OCI-LY7 (cell line): ENCODE measurements around the gene LSM4. TPM values are rescaled to one million over a fixed set of nuclear protein-coding genes. Genes with fewer than 3 reads are reported as not detected.

Source experiments
- BruUV-seq: library from RNA; stranded (reverse); fragments of 400-500 nt; replicated peaks from 2 replicates; lab custom pipeline; 2021; lab: Mats Ljungman, UMichigan
- CTCF ChIA-PET: fragments of 300-600 bp; sonication (Branson Sonifier 250); formaldehyde crosslinking; loops from one replicate; lab custom pipeline; 2022; ENCODE audit warnings: antibody characterized with exemption; ENCODE audit not compliant: unreplicated experiment; lab: Charles Lee
- POLR2A ChIA-PET: fragments of 300-600 bp; sonication (Branson Sonifier 250); formaldehyde crosslinking; loops from one replicate; lab custom pipeline; 2022; ENCODE audit warnings: antibody characterized with exemption; lab: Charles Lee
- DNase-seq: peaks from one replicate; pipeline ENCODE4 v3.0.0-alpha.2; 2015; ENCODE audit warnings: low spot score
- H2AFZ ChIP-seq: fragments of 200-600 bp; sonication (generic), shearing (Covaris generic); 2 replicates; pipeline ENCODE4 v1.6.1; 2014; ENCODE audit warnings: mild to moderate bottlenecking, antibody characterized with exemption, low read length, moderate library complexity
- H3K27ac ChIP-seq: fragments of 200-600 bp; sonication (generic); 2 replicates; pipeline ENCODE4 v1.5.1; 2014; ENCODE audit warnings: mixed run types, low read depth, mild to moderate bottlenecking, moderate library complexity, low read length, inconsistent platforms; ENCODE audit not compliant: poor library complexity, severe bottlenecking
- H3K36me3 ChIP-seq: fragments of 200-600 bp; sonication (generic); 2 replicates; pipeline ENCODE4 v1.6.1; 2014; ENCODE audit warnings: mild to moderate bottlenecking, antibody characterized with exemption, low read length, moderate library complexity, mixed read lengths; ENCODE audit not compliant: insufficient read depth
- H3K4me1 ChIP-seq: fragments of 200-600 bp; sonication (generic); 2 replicates; pipeline ENCODE4 v1.5.1; 2014; ENCODE audit warnings: mild to moderate bottlenecking, low read length; ENCODE audit not compliant: insufficient read depth, poor library complexity, severe bottlenecking
- H3K4me2 ChIP-seq: fragments of 200-600 bp; sonication (generic); 2 replicates; pipeline ENCODE4 v1.6.1; 2014; ENCODE audit warnings: mild to moderate bottlenecking, low read length
- H3K4me3 ChIP-seq: fragments of 200-600 bp; sonication (generic); 2 replicates; pipeline ENCODE4 v1.5.1; 2014; ENCODE audit warnings: mild to moderate bottlenecking, low read depth, low read length; ENCODE audit not compliant: poor library complexity, severe bottlenecking
- H3K79me2 ChIP-seq: fragments of 200-600 bp; sonication (generic); 2 replicates; pipeline ENCODE4 v1.6.1; 2016; ENCODE audit warnings: low read depth, mild to moderate bottlenecking, low read length, moderate library complexity, mixed read lengths; ENCODE audit not compliant: insufficient read depth
- H3K9me2 ChIP-seq: fragments of 200-600 bp; sonication (generic); 2 replicates; pipeline ENCODE4 v1.6.1; 2016; ENCODE audit warnings: mild to moderate bottlenecking, low read length, mixed read lengths; ENCODE audit not compliant: insufficient read depth
- H3K9me3 ChIP-seq: fragments of 200-600 bp; sonication (generic); 2 replicates; pipeline ENCODE4 v1.6.1; 2014; ENCODE audit warnings: mild to moderate bottlenecking, mixed run types, low read length, mixed read lengths
- H4K20me1 ChIP-seq: fragments of 200-600 bp; sonication (generic); 2 replicates; pipeline ENCODE4 v1.6.1; 2014; ENCODE audit warnings: mild to moderate bottlenecking, antibody characterized with exemption, low read length, moderate library complexity, mixed read lengths; ENCODE audit not compliant: insufficient read depth
- CTCF ChIP-seq: fragments of 200-600 bp; sonication (generic); conservative IDR thresholded peaks from 2 replicates; pipeline ENCODE4 v1.5.1; 2014; ENCODE audit warnings: mild to moderate bottlenecking, antibody characterized with exemption, low read length, moderate library complexity, mixed read lengths
- EZH2phosphoT487 ChIP-seq: fragments of 200-600 bp; sonication (generic); IDR thresholded peaks from 2 replicates; pipeline ENCODE4 v1.6.1; 2018; ENCODE audit warnings: low read depth, borderline replicate concordance, mild to moderate bottlenecking, mixed run types, antibody characterized with exemption, low read length, moderate library complexity, mixed read lengths
- intact Hi-C: fragments of 100-400 bp; cut with micrococcal nuclease; formaldehyde crosslinking; loops from one replicate; pipeline ENCODE4 v1.10.0; 2022; ENCODE audit not compliant: unreplicated experiment
- total RNA-seq, 2 experiments: library from RNA; depleted of rRNA in 1 of 2; stranded (reverse); fragments of >200 nt in 1 of 2; shearing (Covaris generic) in 1 of 2; gene quantifications; 2 replicates each; pipeline ENCODE4 v1.2.3, GENCODE V29; 2014 to 2022

LSM4 gene
- total RNA-seq, 2 experiments from 2014 or later = 232 to 451 TPM

GRCh38 chr19:18306209-18306887 is 16.5 kb downstream of the LSM4 start:
- no TSS peak for BruUV-seq
- ChIA-PET POLR2A (interaction anchor here (0.6 to 2.9 kb wide), 4 partner anchors 13 to 209 kb away, joined by 3 to 40 read pairs (median 4); partner anchors contain the start of genes JUND and MAST3), CTCF (interaction anchor here (0.7 kb wide), 1 partner anchor 16 kb away, joined by 3 read pairs; no protein-coding TSS in a partner anchor)
- peak overlapping the region; percentile 94 for H3K27ac ChIP-seq
- peaks cover 54% of the 10 kb centered on the region for H3K4me1 ChIP-seq
- H3K4me2 ChIP-seq = peak overlapping the region; percentile 85
- H3K36me3 ChIP-seq = peaks cover 54% of the 10 kb centered on the region
- no peak overlapping the region for H2AFZ ChIP-seq
- H4K20me1 ChIP-seq = no peaks in the 10 kb centered on the region
- TF ChIP-seq CTCF (no peak), EZH2phosphoT487 (no peak)
- peak; percentile 64 for DNase-seq
- H3K4me3 ChIP-seq = peak overlapping the region; percentile 35
- H3K9me3 ChIP-seq = no peaks in the 10 kb centered on the region
- H3K79me2 ChIP-seq = no peaks in the 10 kb centered on the region
- no peaks in the 10 kb centered on the region for H3K9me2 ChIP-seq
- intact Hi-C loops = no loop called here

- Histone ChIP-seq H3K9me2 (no peaks in the 10 kb centered on the region), H3K27ac (peak overlapping the region; percentile 94), H3K4me2 (peak overlapping the region; percentile 85), H3K4me1 (peaks cover 54% of the 10 kb centered on the region), H3K4me3 (peak overlapping the region; percentile 65), H3K79me2 (no peaks in the 10 kb centered on the region), H2AFZ (peak overlapping the region; percentile 27; the same call in 1 of the 2 replicates), H3K36me3 (peaks cover 37% of the 10 kb centered on the region), H4K20me1 (no peaks in the 10 kb centered on the region), H3K9me3 (no peaks in the 10 kb centered on the region)
- TF ChIP-seq EZH2phosphoT487 = no peak
- peak; percentile 26; the same call in 1 of the 2 replicates for TF ChIP-seq CTCF
- ChIA-PET CTCF (interaction anchor here (0.6 to 0.9 kb wide), 3 partner anchors 17 to 24 kb away, joined by 3 to 4 read pairs (median 3); no protein-coding TSS in a partner anchor), POLR2A (interaction anchor here (0.9 to 2.9 kb wide), 5 partner anchors 12 to 89 kb away, joined by 3 to 40 read pairs (median 9); partner anchors contain the start of genes JUND and LSM4)
- peak; percentile 83 for DNase-seq
- BruUV-seq = TSS peak; percentile 44
- intact Hi-C loops = loop anchor here (1.0 kb wide), 3 partner anchors 13 to 25 kb away; partner anchors contain the start of gene LSM4
Measured at GRCh38 chr19:18304458-18305310, 18.2 kb downstream of the LSM4 start.
